Testis (tissue), 3 donors: Measurements from ENCODE around the gene SLFN11. TPM values are rescaled to one million over a fixed set of nuclear protein-coding genes. Genes with fewer than 3 reads are reported as not detected.

Experiments used
- DNase-seq: peaks from one replicate; pipeline ENCODE4 v3.0.0-alpha.2; 2019
- H3K27ac ChIP-seq, 2 donors: fragments of 200-600 bp; sonication (generic); one replicate each; pipeline ENCODE4 v1.5.1; 2019
- H3K27me3 ChIP-seq: fragments of 200-600 bp; sonication (generic); one replicate; pipeline ENCODE4 v1.5.1; 2019
- H3K36me3 ChIP-seq: fragments of 200-600 bp; sonication (generic); one replicate; pipeline ENCODE4 v1.5.1; 2017; ENCODE audit warnings: low read depth; ENCODE audit errors: missing control alignments
- H3K4me1 ChIP-seq: fragments of 200-600 bp; sonication (generic); one replicate; pipeline ENCODE4 v1.5.1; 2019
- H3K4me3 ChIP-seq, 2 donors: fragments of 200-600 bp; sonication (generic); one replicate each; pipeline ENCODE4 v1.5.1; 2017 to 2019
- H3K9me3 ChIP-seq: fragments of 200-600 bp; sonication (generic); one replicate; pipeline ENCODE4 v1.5.1; 2017
- CTCF ChIP-seq, 3 experiments: fragments of 450-650 bp in 2 of 3; fragments of 200-600 bp in 1 of 3; sonication (generic) in 1 of 3; IDR thresholded peaks; one replicate each; pipeline ENCODE4 v1.5.1; 2016 to 2019; ENCODE audit warnings: antibody characterized with exemption in 3 of 3, mild to moderate bottlenecking in 2 of 3, moderate library complexity in 1 of 3
- POLR2A ChIP-seq: fragments of 450-650 bp; IDR thresholded peaks from one replicate; pipeline ENCODE4 v1.6.1; 2017; ENCODE audit warnings: antibody characterized with exemption, mild to moderate bottlenecking, moderate library complexity
- WGBS, 2 donors: methylation state at CpG; one replicate each; pipeline ENCODE4 v1.1.5; 2018; 5-methylcytosine and 5-hydroxymethylcytosine counted together
- intact Hi-C: fragments of 100-400 bp; cut with DNase I; formaldehyde crosslinking; loops from one replicate; pipeline ENCODE4 v1.15.1; 2023; ENCODE audit warnings: low total_unique reads
- polyA plus RNA-seq: library from polyadenylated mRNA; stranded (reverse); fragments of 350-450 nt; fragmentation: Illumina TruSeq; extraction: RNeasy Lipid Tissue Mini Kit (QIAGEN cat#74804); gene quantifications from one replicate; pipeline ENCODE4 v1.2.3, GENCODE V29; 2014; ENCODE audit warnings: low read depth, low replicate concordance; ENCODE audit not compliant: insufficient read depth
- total RNA-seq, 2 donors: library from RNA; depleted of rRNA; stranded (reverse); fragments of >200 nt; gene quantifications; one replicate each; pipeline ENCODE4 v1.2.3, GENCODE V29; 2016

SLFN11 gene
- total and polyA plus RNA-seq, 3 donors from 2014 or later, result 5.5 to 9.3 (median 6.4) TPM

GRCh38 chr17:35345926-35346771 lies 27.3 kb downstream of the SLFN11 start:
- peak overlapping the region in 1 of 2 donors; percentile 21 for H3K27ac ChIP-seq
- no peaks in the 10 kb centered on the region for H3K27me3 ChIP-seq
- H3K4me1 ChIP-seq, result peaks cover 7% of the 10 kb centered on the region
- intact Hi-C loops, result no loop called here
- H3K4me3 ChIP-seq, result peak overlapping the region; percentile 26 to 45
- TF ChIP-seq POLR2A (no peak), CTCF (IDR thresholded peaks at IDR 0.05) (peak in 1 of 3 experiments; percentile 2)
- DNase-seq, result peak; percentile 30
- H3K36me3 ChIP-seq, result no peaks in the 10 kb centered on the region
- H3K9me3 ChIP-seq, result no peaks in the 10 kb centered on the region
- 1 to 2% methylated on average over 40 of the region's 40 CpGs for WGBS, 2 donors

- Histone ChIP-seq H3K4me1 (peaks cover 7% of the 10 kb centered on the region), H3K4me3 (peak overlapping the region; percentile 26 to 45), H3K36me3 (no peaks in the 10 kb centered on the region), H3K27ac (peak overlapping the region in 1 of 2 donors; percentile 21), H3K9me3 (no peaks in the 10 kb centered on the region), H3K27me3 (no peaks in the 10 kb centered on the region)
- WGBS, 2 donors, result 12 to 14% methylated on average over 11 to 25 of the region's 25 CpGs
- intact Hi-C loops, result no loop called here
- DNase-seq, result no peak
- no peak for TF ChIP-seq POLR2A
- no peak for TF ChIP-seq CTCF (IDR thresholded peaks at IDR 0.05)
These were observed 27.9 kb downstream of the SLFN11 start for GRCh38 chr17:35345445-35345925.

- intact Hi-C loops, result no loop called here
- Histone ChIP-seq H3K27ac (no peak overlapping the region), H3K36me3 (no peaks in the 10 kb centered on the region), H3K4me3 (no peak overlapping the region), H3K27me3 (no peaks in the 10 kb centered on the region), H3K9me3 (no peaks in the 10 kb centered on the region), H3K4me1 (peaks cover 7% of the 10 kb centered on the region)
- TF ChIP-seq POLR2A, result no peak
- TF ChIP-seq CTCF (IDR thresholded peaks at IDR 0.05), result no peak
- WGBS, 2 donors, result 84 to 90% methylated on average over 3 of the region's 3 CpGs
- DNase-seq, result no peak
These were observed 29.2 kb downstream of the SLFN11 start for GRCh38 chr17:35344262-35344661.

- Histone ChIP-seq H3K9me3 (no peaks in the 10 kb centered on the region), H3K27ac (no peak overlapping the region), H3K4me3 (no peak overlapping the region), H3K27me3 (no peaks in the 10 kb centered on the region), H3K4me1 (peaks cover 7% of the 10 kb centered on the region), H3K36me3 (no peaks in the 10 kb centered on the region)
- intact Hi-C loops, result no loop called here
- DNase-seq, result no peak
- TF ChIP-seq POLR2A (no peak), CTCF (IDR thresholded peaks at IDR 0.05) (no peak)
These were observed 31.1 kb downstream of the SLFN11 start for GRCh38 chr17:35342276-35342675.
